LHCN-M2 (cell line): ENCODE results near the gene DCAF6. TPM values are rescaled to one million over a fixed set of nuclear protein-coding genes. Genes with fewer than 3 reads are reported as not detected.
A peak's percentile ranks its signal among the peaks of the same experiment; 100 is the strongest.

Experiments
- DNase-seq: peaks from one replicate; pipeline ENCODE4 v3.0.0-alpha.2; 2012; ENCODE audit warnings: low read depth
- total RNA-seq: library from RNA; depleted of rRNA; stranded (reverse); fragments of >200 nt; gene quantifications from 2 replicates; pipeline ENCODE4 v1.2.3, GENCODE V29; 2014

Gene DCAF6
- total RNA-seq, 1 experiment from 2014 or later: 46.5 TPM

DNA sequence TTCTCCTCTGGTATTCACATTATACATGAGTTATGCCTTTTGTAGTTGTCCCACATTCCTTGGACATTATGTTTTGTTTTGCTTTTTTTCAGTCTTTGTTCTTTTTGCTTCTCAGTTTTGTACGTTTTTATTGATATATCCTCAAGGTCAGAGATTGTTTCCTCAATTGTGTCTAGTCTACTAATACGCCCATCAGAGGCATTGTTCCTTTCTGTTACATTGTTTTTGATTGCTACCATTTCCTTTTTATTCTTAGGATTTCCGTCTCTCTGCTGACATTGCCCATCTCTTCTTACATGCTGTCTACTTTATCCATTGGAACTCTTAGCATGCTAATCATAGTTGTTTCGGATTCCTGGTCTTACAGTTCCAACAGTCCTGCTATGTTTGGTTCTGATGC is 28.2 kb downstream of the DCAF6 start:
- DNase-seq: no peak

DNA sequence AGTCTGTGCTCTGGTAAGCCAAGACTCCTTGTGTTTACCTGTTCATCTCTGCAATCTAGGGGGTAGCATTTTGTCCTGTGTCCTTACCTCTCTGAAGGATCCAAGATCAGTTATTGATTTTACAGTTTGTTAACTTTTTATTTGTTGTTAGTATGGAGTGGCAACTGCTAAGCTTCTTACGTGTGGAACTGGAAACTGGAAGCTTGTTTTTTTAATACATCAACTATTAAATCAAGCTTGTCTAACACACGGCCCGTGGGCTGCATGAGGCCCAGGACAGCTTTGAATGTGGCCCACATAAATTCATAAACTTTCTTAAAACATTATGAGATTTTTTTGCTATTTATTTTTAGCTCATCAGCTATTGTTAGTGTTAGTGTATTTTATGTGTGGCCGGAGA is 29.6 kb downstream of the DCAF6 start:
- DNase-seq: no peak

DNA sequence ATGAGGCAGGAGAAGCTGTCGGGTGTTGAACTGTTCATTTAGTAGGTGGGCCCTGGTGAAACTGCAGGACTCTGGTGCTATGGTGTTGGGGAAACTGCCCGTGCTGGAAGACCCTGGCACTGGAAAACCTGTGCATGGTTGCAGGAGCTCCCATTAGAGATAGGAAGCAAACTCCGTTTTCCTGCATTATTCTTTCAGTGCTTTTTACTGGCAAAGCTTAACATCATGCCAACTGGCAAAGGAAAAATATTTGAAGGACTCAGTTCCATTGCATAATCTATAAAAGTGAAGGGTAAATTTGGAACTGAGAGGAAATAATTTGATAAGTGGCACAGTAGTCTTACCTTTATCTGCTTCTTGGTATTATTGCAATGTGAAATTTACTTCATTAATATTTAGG is 32.1 kb downstream of the DCAF6 start:
- DNase-seq: no peak

DNA sequence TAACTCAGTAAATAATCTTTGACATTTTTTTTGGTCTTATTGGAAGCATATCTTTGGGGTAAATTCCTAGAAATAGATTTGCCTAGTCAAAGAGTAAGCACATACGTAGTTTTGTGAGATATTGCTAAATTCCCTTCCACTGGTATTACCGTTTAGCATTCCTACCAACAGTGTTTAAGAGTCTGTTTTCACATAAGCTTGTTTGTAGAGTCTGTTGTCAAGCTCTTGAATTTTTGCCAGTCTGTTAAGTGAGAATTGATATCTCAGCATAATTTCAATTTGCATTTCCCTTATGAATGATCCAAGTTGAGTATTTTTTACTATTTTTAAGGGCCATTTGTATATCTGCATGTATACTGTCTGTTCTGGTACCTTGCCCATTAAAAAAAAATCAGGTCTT is 37.3 kb downstream of the DCAF6 start:
- no peak for DNase-seq

DNA sequence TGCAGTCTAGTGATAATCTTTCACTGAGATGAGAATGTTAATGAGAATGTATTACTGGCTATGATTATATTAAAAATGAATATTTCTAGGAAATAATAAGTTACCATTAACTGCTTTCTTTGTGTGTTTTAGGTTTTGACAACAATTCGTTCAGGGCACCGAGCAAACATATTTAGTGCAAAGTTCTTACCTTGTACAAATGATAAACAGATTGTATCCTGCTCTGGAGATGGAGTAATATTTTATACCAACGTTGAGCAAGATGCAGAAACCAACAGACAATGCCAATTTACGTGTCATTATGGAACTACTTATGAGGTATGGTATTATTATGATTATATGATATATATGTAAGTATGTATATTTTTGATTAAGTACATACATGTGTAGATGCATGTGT is 38.2 kb downstream of the DCAF6 start:
- DNase-seq: no peak

DNA sequence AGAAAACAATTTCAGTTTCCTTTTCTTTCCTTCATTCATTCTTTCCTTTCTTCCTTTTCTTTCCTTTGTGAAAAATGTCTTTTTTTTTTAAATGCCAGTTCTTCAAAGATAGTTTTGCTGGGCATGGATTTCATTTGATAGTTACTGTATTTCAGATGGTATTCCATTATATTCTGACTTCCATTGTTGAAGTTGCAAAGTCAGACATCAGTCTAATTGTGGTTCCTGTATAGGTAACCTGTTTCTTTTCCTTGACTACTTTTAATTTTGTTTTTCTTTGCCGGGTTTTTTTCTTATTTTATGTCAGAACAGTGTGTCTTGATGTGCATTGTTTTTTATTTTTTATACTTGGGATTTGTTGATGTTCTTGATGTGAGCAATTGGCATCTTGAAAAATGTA is 40.8 kb downstream of the DCAF6 start:
- DNase-seq: no peak

DNA sequence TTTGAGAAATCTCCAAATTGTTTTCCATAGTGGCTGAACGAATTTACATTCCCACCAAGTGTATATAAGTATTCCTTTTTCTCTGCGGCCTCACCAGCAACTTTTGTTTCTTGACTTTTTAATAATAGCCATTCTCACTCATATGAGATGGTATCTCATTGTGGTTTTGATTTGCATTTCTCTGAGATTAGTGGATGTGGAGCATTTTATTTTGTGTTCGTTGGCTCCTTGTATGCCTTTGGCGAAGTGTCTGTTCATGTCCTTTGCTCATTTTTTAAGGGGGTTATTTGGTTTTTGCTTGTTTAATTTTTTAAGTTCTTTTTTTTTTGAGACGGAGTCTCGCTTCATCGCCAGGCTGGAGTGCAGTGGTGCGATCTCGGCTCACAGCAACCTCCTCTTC is 45.5 kb downstream of the DCAF6 start:
- DNase-seq: no peak

DNA sequence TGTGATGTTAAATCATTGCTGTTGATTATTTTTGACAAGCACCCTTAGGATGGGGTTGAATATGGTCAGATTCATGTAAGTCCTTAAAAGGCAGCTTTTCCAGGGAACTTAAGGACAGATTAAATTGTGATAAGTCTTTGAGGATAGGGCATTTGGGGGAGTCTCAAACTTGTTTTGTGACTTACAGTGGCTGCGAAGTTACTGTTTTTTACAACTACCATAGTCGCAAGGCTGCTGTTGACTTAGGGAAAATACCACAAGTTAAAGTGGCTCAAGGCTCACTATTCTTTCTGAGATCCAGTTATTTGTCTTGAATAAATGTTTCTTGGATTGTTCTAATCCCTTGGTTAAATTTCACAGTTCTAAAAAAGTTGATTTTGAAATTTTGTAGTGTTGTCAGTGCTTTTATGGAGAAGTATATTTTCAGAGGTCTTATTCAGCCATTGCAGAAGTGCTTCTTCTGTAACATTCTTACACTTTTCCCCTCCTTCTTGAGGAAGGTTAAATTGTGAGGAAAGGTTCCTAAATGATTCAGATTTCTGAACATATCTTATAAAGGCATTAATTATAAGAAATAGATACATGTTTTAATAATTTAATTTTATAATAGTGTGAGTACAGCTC is 47.4 kb downstream of the DCAF6 start:
- DNase-seq: no peak

DNA sequence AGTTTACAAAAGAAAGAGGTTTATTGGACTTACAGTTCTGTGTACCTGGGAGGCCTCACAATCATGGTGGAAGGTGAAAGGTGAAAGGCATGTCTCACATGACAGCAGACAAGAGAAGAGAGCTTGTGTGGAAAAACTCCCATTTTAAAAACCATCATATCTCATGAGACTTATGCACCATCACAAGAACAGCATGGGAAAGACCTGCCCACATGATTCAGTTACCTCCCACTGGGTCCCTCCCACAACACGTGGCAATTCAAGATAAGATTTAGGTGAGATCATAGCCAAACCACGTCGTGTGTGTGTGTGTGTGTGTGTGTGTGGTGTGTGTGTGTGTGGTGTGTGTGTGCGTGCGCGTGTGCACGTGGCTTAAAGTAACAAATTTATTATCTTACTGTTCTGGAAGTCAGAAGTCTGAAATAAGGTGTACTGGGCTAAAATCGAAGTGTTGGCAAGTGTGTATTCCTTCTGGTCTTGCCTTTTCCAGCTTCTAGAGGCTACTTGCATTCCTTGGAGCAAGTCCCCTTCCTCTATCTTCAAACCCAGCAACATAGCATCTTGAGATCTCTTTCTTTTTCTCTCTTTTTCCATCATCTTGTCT is 48.5 kb downstream of the DCAF6 start:
- no peak for DNase-seq

DNA sequence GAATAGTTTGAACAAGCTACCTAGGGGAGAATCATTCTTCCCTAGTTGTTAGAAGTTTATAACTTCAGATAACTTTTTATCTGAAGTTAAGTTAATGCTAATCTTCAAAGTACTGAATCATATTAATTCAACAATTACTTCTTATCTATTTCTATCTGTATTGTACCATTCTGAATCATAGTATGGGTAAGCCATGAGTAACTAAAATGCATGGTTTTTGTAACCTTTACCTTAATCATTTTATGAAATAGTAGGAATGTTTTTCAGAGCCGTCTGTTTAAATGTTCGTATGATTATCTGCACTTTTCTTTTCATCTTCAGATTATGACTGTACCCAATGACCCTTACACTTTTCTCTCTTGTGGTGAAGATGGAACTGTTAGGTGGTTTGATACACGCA is 50.7 kb downstream of the DCAF6 start:
- DNase-seq: no peak

DNA sequence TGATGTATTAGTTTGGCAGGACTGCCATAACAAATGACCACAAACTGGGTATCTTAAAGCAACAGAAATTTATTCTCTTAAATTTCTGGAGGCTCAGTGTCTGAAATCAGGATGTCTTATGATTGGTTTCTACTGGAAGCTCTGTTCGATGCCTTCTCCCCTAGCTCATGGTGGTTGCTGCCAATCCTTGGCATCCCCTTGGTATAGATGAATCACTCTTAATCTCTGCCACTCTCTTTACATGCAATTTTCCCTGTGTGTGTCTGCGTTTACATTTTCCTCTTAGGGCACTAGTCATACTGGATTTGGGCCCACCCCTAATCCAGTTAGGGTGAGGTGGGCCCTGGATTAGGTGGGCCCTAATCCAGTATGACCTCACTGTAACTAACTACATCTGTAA is 55.1 kb downstream of the DCAF6 start:
- DNase-seq: no peak

DNA sequence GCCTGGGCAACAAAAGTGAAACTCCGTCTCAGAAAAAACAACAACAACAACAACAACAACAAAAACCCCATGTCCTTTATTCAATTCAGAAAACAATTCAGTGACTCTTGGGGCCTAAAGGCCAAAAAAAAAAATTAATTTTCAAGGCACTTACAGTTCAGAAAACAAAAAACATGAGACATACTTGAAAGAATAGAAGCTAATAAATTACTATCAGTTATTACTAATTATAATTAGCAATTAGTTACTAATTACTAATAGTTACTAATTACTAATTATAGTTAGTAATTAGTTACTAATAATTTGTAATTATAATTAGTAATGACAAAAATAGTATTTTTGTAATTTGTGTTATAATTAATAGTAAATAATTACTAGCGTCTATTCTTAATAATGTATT is 57.2 kb downstream of the DCAF6 start:
- DNase-seq: no peak

DNA sequence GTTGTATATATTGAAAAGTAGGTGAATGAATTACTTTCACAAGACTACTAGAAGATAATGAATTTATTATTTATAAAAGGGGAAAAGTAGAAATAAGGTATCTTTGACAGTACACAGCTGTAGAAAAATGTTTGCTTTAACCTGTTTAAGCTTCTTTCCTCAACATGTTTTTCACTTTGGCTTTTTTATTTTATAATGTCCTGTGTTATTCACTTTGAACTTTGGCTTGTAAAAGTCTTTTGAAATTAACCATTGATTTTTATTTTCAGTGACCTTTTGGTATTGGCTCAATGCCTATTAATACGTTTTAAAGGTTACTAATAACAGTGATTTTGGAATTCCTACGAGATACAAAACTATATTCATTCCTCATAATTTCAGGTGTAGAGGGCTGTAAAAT is 58.1 kb downstream of the DCAF6 start:
- DNase-seq: no peak

DNA sequence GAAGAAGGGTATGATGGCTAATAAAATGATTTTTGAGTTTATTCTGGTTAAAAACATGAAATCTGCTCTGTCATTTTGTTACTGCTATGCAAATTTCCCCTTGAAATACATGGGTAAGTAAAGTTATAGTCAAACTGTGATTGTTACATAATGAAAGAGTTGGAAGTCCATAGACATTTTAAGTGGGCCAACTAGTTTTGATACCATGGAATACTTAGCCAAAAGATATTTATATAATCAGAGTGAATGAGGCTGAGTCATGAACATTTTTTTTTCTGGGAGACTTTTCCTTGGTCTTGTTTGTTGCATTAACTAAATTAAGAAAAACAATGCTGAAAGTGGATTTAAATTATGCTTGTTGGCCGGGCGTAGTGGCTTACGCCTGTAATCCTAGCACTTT is 58.6 kb downstream of the DCAF6 start:
- DNase-seq: no peak

DNA sequence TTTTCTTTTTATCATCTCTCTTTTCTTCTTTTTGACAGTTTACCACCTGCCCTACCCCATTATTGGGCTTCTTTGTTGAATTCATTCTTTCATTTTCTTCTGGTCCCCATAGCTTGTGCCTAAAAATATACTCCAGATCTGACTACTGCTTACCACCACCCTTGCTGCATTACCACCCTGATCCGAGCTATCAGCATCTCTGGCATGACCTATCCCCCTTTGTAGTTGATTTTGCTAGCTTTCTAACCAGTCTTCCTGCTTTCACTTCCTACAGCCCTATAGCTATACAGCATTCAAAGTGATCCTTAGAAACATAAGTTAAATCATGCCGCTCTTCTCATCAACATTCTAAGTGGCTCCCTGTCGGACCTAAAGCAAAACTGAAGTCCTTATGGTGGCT is 59.8 kb downstream of the DCAF6 start:
- no peak for DNase-seq

DNA sequence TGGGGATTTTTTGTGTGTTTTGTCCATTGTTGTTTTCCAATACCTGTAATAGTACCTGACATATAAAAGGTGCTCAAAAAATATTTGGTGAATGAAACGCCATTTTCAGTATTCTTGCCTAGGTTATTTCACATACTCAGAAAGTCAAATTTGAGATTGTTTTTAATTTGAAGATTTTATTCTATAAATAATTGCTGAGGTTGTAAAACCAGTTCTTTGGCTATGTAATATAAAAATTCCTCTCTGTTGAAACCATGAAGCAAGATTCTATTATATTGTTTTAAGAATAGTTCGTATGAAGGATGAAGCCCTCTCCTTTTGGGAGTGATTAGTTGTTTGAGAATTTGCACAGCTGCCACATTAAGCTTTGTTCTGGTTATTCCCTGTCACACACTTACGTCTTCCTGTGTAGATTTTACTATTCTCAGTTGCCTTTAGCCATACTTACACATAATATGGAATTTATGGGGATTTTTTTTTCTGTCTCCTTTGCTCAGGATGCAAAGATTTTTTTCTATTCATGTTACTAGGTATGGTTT is 60.6 kb downstream of the DCAF6 start:
- peak; percentile 54 for DNase-seq

DNA sequence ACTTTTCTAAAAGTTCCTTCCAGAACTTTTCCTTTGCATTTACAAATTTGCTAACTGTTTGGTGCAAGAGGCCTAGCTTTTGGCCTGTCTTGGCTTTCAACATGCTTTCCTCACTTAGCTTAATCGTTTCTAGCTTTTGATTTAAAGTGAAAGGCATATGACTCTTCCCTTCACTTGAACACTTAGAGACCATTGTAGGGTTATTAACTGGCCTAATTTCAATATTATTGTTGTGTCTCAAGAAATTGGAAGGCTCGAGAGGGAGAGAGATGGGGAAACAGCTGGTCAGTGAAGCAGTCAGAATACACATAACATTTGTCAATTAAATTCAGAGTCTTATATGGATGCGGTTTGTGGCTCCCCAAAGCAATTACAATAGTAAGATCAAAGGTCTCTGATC is 63.4 kb downstream of the DCAF6 start:
- no peak for DNase-seq

DNA sequence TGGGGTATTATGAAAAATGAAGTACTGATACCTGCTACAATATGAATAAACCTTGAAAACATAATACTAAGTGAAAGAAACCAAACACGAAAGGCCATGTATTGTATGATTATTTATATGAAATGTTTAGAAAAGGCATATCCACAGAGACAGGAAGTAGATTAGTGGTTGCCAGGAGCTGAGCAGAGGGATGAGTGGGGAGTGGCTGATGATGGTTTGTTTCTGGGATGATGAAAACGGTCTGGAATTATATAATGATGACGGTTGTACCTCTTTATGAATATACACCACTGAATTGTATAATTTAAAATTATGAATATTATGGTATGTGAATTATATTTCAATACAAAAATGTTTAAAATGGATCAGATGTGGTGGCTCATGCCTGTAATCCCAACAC is 64.2 kb downstream of the DCAF6 start:
- no peak for DNase-seq

DNA sequence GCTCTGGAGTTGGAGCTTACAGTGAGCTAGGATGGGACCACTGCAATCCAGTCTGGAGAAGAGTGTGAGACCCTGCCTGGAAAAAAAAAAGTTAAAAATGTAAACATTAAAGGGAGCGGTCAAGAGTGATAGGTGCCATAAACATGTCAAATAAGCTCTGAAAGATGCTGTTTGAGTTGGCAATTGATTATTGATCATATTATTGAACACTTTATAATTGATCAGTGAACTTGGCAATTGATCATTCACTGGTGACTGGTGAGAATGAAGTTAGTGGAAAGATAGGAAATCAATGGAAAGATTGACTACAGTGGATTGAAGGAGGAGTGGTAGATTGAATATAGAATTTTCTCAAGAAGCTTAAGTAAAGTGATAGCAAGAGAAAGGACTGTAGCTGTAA is 64.7 kb downstream of the DCAF6 start:
- no peak for DNase-seq

DNA sequence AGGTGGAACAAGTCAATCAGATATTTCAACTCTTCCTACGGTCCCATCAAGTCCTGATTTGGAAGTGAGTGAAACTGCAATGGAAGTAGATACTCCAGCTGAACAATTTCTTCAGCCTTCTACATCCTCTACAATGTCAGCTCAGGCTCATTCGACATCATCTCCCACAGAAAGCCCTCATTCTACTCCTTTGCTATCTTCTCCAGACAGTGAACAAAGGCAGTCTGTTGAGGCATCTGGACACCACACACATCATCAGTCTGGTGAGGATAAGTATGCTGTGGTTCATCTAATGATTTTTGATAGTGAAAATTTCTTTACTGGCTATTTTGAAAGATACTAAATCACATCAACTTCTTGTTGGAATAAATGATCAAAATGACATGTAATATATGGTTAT is 68.0 kb downstream of the DCAF6 start:
- no peak for DNase-seq

DNA sequence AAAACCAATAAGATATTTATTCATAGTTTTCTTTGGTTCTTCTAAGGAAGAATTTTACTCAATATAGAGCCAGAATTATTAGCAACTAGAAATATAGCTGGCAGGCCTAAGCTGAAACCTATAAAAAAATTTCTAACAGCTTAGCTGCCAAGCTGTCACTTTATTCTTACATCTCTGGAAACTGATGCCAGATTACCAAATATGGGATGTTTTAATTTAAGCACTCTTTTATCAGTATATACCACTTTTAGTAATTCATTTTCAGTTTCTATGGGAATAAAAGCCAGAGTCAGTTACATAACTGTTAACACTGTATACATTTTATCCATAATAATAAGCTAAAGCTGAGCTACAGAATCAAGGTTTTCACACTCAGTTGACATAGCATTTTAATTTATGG is 69.0 kb downstream of the DCAF6 start:
- no peak for DNase-seq

DNA sequence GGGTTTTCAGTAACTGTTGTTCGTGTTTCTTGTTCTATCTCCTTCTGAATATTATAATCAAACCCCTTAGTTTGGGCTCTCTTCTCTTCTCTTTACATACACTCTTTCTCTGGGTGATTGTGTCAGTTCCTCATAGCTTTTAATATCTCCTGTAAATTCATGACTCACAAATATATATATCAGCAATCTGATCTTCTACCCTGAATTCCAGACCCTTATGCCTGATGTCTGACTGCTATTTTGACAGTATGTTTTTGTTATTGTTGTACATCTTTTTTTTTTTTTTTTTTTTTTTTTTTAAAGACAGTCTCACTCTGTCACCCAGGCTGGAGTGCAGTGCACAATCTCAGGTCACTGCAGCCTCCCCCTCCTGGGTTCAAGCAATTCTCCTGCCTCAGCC is 71.2 kb downstream of the DCAF6 start:
- DNase-seq: no peak

DNA sequence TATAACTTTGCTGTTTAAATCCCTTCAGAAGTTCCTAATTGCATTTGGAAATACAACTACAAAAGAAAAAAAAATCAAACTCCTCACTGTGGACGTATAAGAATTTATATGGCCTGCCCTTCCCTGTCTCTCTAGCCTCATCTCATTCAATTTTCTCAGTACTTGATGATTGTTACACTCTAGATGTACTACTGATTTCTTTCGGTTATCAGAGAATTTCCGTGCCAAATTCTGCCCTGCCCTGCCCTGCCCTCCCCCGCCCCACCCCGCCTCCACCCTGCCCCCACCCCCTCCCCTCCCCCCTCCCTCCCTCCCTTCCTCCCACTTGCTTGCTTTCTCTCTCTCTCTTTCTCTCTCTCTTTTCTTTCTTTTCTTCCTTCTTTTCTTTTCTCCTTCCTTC is 72.1 kb downstream of the DCAF6 start:
- DNase-seq: no peak

DNA sequence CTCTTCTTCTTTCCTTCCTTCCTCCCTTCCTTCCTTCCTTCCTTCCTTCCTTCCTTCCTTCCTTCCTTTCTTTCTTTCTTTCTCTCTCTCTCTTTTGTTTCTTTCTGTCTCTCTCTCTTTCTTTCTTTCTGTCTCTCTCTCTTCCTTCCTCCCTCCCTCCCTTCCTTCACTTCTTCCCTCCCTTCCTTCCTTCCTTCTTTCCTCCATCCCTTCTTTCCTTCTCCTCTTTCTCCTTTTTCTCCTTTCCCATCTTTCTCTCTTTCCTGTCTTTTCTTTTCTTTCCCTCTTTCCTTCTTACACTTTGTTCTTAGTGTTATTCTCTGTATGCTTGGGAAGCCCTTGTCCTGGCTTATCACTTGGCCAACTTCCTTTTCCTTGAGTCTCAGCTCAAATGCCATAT is 72.8 kb downstream of the DCAF6 start:
- no peak for DNase-seq
